Karpas-422 (cell line): Measurements from ENCODE around the gene ORMDL3. TPM values are rescaled to one million over a fixed set of nuclear protein-coding genes. Genes with fewer than 3 reads are reported as not detected.

Source experiments
- DNase-seq: peaks from one replicate; pipeline ENCODE4 v3.0.0-alpha.2; 2015
- H2AFZ ChIP-seq: fragments of 200-600 bp; sonication (generic); 2 replicates; pipeline ENCODE4 v1.6.1; 2014; ENCODE audit warnings: antibody characterized with exemption, low read length, mixed read lengths
- H3K27ac ChIP-seq: fragments of 200-600 bp; sonication (generic); 2 replicates; pipeline ENCODE4 v1.5.1; 2014; ENCODE audit warnings: mild to moderate bottlenecking, low read length, moderate library complexity
- H3K27me3 ChIP-seq: fragments of 200-600 bp; sonication (generic); 2 replicates; pipeline ENCODE4 v1.6.1; 2014; ENCODE audit warnings: low read length, mixed read lengths
- H3K36me3 ChIP-seq: fragments of 200-600 bp; sonication (generic); 2 replicates; pipeline ENCODE4 v1.6.1; 2014; ENCODE audit warnings: low read length, mixed read lengths; ENCODE audit not compliant: insufficient read depth
- H3K4me1 ChIP-seq: fragments of 200-600 bp; sonication (generic); 2 replicates; pipeline ENCODE4 v1.6.1; 2014; ENCODE audit warnings: mild to moderate bottlenecking, low read length, mixed read lengths
- H3K4me2 ChIP-seq: fragments of 200-600 bp; sonication (generic); 2 replicates; pipeline ENCODE4 v1.6.1; 2014; ENCODE audit warnings: low read length, low read depth, mild to moderate bottlenecking; ENCODE audit not compliant: poor library complexity, severe bottlenecking
- H3K4me3 ChIP-seq: fragments of 200-600 bp; sonication (generic); 2 replicates; pipeline ENCODE4 v1.5.1; 2014; ENCODE audit warnings: mild to moderate bottlenecking, antibody characterized with exemption, low read length, mixed read lengths
- H3K79me2 ChIP-seq: fragments of 200-600 bp; sonication (generic); 2 replicates; pipeline ENCODE4 v1.6.1; 2014; ENCODE audit warnings: mild to moderate bottlenecking, low read length, mixed read lengths
- H3K9ac ChIP-seq: fragments of 200-600 bp; sonication (generic); 2 replicates; pipeline ENCODE4 v1.6.0; 2014; ENCODE audit warnings: low read length
- H3K9me2 ChIP-seq: fragments of 200-600 bp; sonication (generic), shearing (Covaris generic); replicated peaks from 2 replicates; pipeline ENCODE4 v1.6.0; 2014; ENCODE audit warnings: mild to moderate bottlenecking, low read length, moderate library complexity; ENCODE audit not compliant: insufficient read depth
- H3K9me3 ChIP-seq: fragments of 300-700, 200-600 bp; sonication (generic); 2 replicates; pipeline ENCODE4 v1.6.1; 2014; ENCODE audit warnings: low read length, mixed read lengths
- H4K20me1 ChIP-seq: fragments of 200-600 bp; sonication (generic); 2 replicates; pipeline ENCODE4 v1.6.1; 2014; ENCODE audit warnings: mild to moderate bottlenecking, antibody characterized with exemption, low read length, low read depth; ENCODE audit not compliant: insufficient read depth
- total RNA-seq: library from RNA; depleted of rRNA; stranded (reverse); fragments of >200 nt; shearing (Covaris generic); gene quantifications from 2 replicates; pipeline ENCODE4 v1.2.3, GENCODE V29; 2014; ENCODE audit warnings: low replicate concordance

Gene ORMDL3
- total RNA-seq, 1 experiment from 2014 or later: 41.4 TPM

DNA sequence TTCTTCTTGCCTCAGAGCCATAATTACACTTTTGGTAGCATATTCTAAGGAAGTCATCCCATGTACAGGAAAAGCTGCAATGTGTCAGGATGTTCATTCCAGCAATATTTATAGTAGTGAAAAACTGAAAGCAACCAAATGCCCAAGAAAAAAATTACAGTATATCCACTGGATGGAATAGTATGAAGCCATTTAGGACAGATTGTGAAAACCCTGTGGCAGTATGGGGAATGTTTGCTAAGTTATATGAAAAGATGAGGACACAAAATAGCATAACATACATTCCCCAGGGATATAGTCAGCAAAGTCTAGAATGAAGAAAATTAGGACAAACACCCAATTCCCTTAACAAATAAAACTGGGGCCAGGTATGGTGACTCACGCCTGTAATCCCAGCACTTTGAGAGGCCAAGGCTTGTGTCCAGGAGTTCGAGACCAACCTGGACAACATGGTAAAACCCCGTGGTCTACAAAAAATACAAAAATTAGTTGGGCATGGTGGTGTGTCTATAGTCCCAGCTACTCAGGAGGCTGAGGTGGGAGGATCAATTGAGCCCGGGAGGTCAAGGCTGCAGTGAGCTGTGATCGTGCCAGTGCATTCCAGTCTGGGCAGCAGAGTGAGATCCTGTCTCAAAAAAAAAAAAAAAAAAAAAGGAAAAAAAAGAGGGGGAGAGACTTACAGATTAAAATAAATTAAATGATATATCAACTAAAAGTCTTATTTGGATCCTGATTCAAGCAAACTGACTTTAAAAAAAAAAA is 2.4 kb upstream of the ORMDL3 start:
- no peak overlapping the region for H3K9ac ChIP-seq
- H3K9me2 ChIP-seq: no peaks in the 10 kb centered on the region
- no peak overlapping the region for H2AFZ ChIP-seq
- peaks cover 31% of the 10 kb centered on the region for H3K4me1 ChIP-seq
- no peaks in the 10 kb centered on the region for H3K9me3 ChIP-seq
- H4K20me1 ChIP-seq: peaks cover 6% of the 10 kb centered on the region; the same call in 1 of the 2 replicates
- H3K27me3 ChIP-seq: no peaks in the 10 kb centered on the region
- peaks cover 30% of the 10 kb centered on the region for H3K79me2 ChIP-seq
- no peak overlapping the region for H3K4me2 ChIP-seq
- no peak overlapping the region for H3K27ac ChIP-seq
- no peak for DNase-seq
- no peaks in the 10 kb centered on the region for H3K36me3 ChIP-seq
- no peak overlapping the region for H3K4me3 ChIP-seq

DNA sequence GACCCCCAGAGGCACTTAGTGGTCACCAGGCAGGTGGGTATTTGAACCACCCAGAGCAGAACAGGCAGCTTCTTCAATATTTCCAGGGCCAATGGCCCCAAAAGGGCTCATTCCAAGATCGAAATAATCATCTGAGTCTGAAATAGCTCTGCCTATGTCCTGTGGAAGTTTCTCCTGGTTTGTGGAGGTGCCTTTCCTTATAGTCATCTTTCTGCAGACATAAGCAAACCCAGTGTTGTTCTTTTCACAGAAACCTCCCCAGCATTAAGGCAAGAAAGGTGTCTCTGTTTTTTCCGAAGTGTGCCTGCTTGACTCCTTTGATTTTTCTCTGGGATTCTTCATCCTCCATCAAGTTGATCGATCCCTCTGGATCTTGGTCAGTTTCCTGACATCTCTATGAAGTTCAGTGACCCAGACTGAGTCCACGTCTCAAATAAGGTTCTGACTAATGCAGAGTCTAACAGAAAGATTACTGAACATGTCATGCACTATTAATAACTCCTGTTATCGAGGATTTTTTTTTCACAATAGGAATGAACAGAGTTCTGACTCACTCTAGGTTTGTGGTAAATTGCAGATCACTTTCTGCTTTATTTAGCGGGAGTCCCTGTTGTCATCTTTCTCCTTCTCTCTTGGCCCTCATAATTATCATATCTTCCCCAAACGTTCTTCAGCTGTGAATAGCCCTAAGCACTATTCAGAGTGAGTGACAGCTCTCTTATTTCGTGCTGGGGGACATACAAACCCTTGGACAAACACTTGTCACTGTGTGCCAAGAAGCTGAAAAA is 1.7 kb upstream of the ORMDL3 start:
- H3K27ac ChIP-seq: no peak overlapping the region
- H3K4me3 ChIP-seq: peak overlapping the region; percentile 95

DNA sequence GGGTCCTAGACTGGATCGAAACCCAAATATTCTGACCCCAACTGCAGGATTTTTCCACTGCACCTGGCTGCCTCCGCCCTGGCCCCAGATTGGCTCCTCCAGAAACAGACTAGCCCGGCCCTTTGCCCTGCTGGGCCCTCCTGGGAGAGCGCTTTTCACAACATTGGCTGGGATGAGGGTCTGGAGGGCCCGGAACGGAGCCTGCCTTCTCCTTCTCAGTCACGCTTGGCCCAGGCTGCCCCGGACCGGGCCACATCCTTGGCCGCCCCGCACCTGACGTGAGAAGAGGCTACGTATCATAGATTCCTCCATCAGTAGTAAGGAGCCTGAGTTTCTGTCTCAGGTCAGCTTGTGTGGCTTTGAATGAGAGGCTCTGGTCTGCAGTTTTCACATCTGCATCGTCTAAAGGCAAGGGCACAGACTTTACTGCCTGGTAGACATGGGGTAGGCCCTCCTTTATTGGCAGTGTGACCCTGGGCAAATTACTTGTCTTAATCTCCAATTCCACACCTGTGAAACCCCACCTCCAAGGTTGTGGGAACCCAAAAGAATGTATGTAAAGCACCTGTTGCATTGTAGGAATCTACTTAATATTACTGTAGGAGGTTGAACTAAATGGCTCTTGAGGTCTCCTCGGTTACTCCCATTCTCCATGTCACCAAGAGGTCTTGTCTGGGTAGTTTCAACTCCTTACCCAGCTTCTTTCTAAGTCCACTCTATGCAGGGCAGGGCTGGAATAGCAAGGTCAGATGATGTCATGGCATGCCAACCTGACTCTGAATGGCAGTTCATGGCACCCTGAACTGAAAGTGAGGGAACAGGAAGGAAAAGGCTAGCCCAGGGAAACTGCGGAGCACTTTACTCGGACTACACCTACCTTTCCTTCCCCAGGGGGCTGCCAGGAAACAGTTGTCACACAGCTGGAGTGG is 792 bp upstream of the ORMDL3 start:
- peak overlapping the region; percentile 89 for H3K4me2 ChIP-seq
- peaks cover 39% of the 10 kb centered on the region for H3K79me2 ChIP-seq
- H3K27me3 ChIP-seq: no peaks in the 10 kb centered on the region
- peaks cover 6% of the 10 kb centered on the region; the same call in 1 of the 2 replicates for H4K20me1 ChIP-seq
- peaks cover 28% of the 10 kb centered on the region for H3K4me1 ChIP-seq
- peak overlapping the region; percentile 98 for H2AFZ ChIP-seq
- 0 out of 2 replicates have a peak overlapping the region, but pooled peaks have one; percentile 29 for H3K27ac ChIP-seq
- H3K4me3 ChIP-seq: peak overlapping the region; percentile 95
- H3K9me2 ChIP-seq: no peaks in the 10 kb centered on the region
- peaks cover under 1% of the 10 kb centered on the region; the same call in 1 of the 2 replicates for H3K36me3 ChIP-seq
- peak; percentile 65 for DNase-seq
- peak overlapping the region; percentile 89 for H3K9ac ChIP-seq
- no peaks in the 10 kb centered on the region for H3K9me3 ChIP-seq

More for the DNA sequence above, 1.7 kb upstream of the ORMDL3 start:
- H3K27me3 ChIP-seq: no peaks in the 10 kb centered on the region
- peak overlapping the region; percentile 89 for H3K4me2 ChIP-seq
- H4K20me1 ChIP-seq: peaks cover 6% of the 10 kb centered on the region; the same call in 1 of the 2 replicates
- H3K79me2 ChIP-seq: peaks cover 38% of the 10 kb centered on the region
- H2AFZ ChIP-seq: no peak overlapping the region
- no peaks in the 10 kb centered on the region for H3K9me3 ChIP-seq
- H3K9ac ChIP-seq: peak overlapping the region; percentile 89; the same call in 1 of the 2 replicates
- no peaks in the 10 kb centered on the region for H3K36me3 ChIP-seq
- H3K4me1 ChIP-seq: peaks cover 29% of the 10 kb centered on the region
- no peaks in the 10 kb centered on the region for H3K9me2 ChIP-seq
- DNase-seq: no peak

DNA sequence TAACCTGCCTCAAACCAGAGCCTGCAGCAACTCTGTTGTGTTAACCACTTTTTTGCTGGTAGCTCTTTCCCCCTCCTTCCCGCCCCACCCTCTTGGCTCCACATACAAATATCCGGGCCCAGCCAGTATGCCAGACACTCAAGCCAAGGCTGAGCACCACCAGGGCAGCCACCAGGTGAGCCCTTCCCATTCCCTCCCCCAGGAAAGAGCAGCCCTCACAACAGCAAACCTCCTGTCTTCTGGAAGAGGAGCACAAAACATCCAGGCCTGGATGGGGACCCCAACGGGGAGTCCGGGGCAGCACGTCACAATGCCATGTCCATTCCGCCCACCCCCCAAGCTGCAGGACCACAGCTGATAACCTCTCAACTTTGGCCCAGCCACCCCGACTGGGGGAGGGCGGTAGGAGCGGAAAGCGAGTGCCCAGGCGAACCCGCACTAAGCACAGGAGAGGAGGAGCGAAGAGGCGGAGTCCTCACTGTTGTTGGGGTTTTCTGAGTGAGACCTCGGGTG is 757 bp downstream of the ORMDL3 start:
- Histone ChIP-seq H3K9me2 (no peaks in the 10 kb centered on the region), H3K9me3 (no peaks in the 10 kb centered on the region), H3K4me1 (peaks cover 28% of the 10 kb centered on the region), H3K9ac (peak overlapping the region; percentile 89), H3K27me3 (no peaks in the 10 kb centered on the region), H3K79me2 (peaks cover 39% of the 10 kb centered on the region), H3K4me3 (peak overlapping the region; percentile 95), H2AFZ (no peak overlapping the region), H3K27ac (peak overlapping the region; percentile 50), H4K20me1 (peaks cover 6% of the 10 kb centered on the region; the same call in 1 of the 2 replicates), H3K36me3 (peaks cover 4% of the 10 kb centered on the region; the same call in 1 of the 2 replicates), H3K4me2 (peak overlapping the region; percentile 89)
- DNase-seq: peak; percentile 74

DNA sequence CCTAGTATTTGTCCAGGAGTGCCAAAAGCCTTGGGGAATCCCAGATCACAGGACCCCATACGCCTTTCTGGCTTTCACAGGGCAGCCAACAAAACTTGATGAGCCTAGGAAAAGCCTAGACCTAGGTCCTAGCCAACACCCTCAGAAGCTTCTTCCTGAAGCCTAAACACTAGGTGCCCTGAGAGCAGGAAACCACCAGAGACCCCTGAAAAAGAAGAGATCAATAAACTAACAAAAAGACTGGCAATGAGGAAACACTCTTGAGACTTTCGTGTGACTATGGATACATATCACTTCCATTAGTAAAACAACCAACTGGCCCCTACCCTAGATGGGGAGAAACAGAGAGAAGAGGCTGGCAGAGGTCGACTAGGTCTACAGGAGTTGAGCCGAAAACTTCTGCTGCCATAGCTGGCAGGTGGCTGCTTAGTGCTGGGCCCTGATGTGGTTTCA is 1.2 kb downstream of the ORMDL3 start:
- Histone ChIP-seq H3K4me2 (peak overlapping the region; percentile 89), H3K9me2 (no peaks in the 10 kb centered on the region), H3K4me1 (peaks cover 28% of the 10 kb centered on the region), H3K36me3 (peaks cover 4% of the 10 kb centered on the region; the same call in 1 of the 2 replicates), H3K9ac (peak overlapping the region; percentile 89), H3K27ac (peak overlapping the region; percentile 50; the same call in 1 of the 2 replicates), H4K20me1 (peaks cover 6% of the 10 kb centered on the region; the same call in 1 of the 2 replicates), H3K4me3 (peak overlapping the region; percentile 95), H3K9me3 (no peaks in the 10 kb centered on the region), H3K27me3 (no peaks in the 10 kb centered on the region), H3K79me2 (peaks cover 39% of the 10 kb centered on the region), H2AFZ (no peak overlapping the region)
- DNase-seq: no peak

DNA sequence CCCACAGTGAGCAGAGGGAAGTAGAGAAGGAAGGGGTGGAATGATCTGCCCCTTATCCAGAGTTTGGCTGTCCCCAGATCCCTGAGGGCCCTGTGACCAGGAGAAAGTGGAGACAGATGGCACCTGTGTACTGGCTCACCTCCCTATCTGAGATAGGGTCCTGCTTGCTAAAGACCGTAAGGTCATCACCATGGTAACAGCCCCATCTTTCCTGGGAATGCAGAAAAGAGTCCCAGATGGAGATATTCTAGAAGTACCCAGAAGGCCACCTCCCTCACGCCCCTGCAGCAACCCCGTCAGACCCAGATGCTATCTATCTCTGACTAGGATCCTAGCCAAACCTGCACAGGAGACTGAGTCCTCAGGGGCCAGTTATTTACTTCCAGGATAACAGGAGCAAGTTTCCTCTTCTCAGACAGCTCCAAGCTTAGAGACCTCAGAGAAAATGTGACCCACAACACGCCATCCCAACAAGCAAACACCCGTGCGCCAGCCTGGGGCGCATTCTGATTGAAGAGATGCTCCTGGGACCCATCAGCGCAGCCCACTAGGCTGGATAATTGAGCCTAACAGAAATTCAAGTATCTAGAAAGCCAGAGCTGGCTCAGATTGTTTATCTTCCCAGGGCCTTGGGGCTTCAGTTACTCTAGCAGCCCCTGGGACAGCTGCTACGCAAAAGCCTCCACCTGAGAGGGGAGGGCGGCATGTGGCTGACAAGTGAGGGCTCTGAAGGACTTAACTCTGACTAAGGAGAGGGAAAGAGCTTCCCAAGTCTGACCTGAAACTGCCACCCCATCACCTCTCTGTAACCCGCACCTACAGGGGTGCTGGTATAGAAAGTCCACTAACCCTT is 1.9 kb downstream of the ORMDL3 start:
- peak overlapping the region; percentile 89 for H3K4me2 ChIP-seq
- H2AFZ ChIP-seq: no peak overlapping the region
- DNase-seq: no peak
- H3K27ac ChIP-seq: peak overlapping the region; percentile 50; the same call in 1 of the 2 replicates
- peak overlapping the region; percentile 89 for H3K9ac ChIP-seq
- no peaks in the 10 kb centered on the region for H3K27me3 ChIP-seq
- H3K79me2 ChIP-seq: peaks cover 39% of the 10 kb centered on the region
- H3K9me2 ChIP-seq: no peaks in the 10 kb centered on the region
- H3K4me1 ChIP-seq: peaks cover 28% of the 10 kb centered on the region
- H3K9me3 ChIP-seq: no peaks in the 10 kb centered on the region
- H3K4me3 ChIP-seq: peak overlapping the region; percentile 95
- H4K20me1 ChIP-seq: peaks cover 6% of the 10 kb centered on the region; the same call in 1 of the 2 replicates
- H3K36me3 ChIP-seq: peaks cover 4% of the 10 kb centered on the region; the same call in 1 of the 2 replicates

DNA sequence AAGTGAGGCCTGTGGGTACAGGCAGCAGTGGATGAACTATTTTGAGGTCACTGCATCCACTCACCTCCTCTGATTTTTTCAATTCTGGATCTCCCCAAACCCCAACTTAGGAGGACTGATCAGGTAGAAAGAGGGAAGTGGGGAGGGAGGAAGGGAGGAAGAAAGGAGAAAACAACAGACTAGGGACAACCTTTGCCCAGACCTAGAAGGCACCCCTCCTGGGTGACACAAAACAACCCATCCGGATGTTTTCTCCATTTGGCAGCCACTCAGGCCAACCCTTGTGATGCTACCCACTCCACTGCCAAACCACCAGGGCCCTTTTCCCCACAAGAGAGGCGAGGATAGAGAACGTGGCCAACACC is 2.7 kb downstream of the ORMDL3 start:
- H3K27me3 ChIP-seq: no peaks in the 10 kb centered on the region
- no peak overlapping the region for H3K4me3 ChIP-seq
- H4K20me1 ChIP-seq: peaks cover 6% of the 10 kb centered on the region; the same call in 1 of the 2 replicates
- H3K4me1 ChIP-seq: peaks cover 28% of the 10 kb centered on the region
- H3K9me3 ChIP-seq: no peaks in the 10 kb centered on the region
- H2AFZ ChIP-seq: no peak overlapping the region
- no peak for DNase-seq
- H3K9ac ChIP-seq: no peak overlapping the region
- no peaks in the 10 kb centered on the region for H3K9me2 ChIP-seq
- H3K4me2 ChIP-seq: no peak overlapping the region
- peaks cover 4% of the 10 kb centered on the region; the same call in 1 of the 2 replicates for H3K36me3 ChIP-seq
- peaks cover 39% of the 10 kb centered on the region for H3K79me2 ChIP-seq
- no peak overlapping the region for H3K27ac ChIP-seq
